Loucy (cell line): ENCODE data around the gene ATP5MC2.

Experiments used
- H2AFZ ChIP-seq: fragments of 200-600 bp; sonication (generic); 2 replicates; pipeline ENCODE4 v1.6.0; 2016; ENCODE audit warnings: antibody characterized with exemption, mild to moderate bottlenecking, low read length, moderate library complexity
- H3F3A ChIP-seq: fragments of 200-600 bp; 2 replicates; pipeline ENCODE4 v1.6.0; 2016; ENCODE audit warnings: antibody characterized with exemption, low read depth, mild to moderate bottlenecking
- H3K27me3 ChIP-seq: fragments of 200-600 bp; sonication (generic); 2 replicates; pipeline ENCODE4 v1.6.1; 2014; ENCODE audit warnings: low read length, mild to moderate bottlenecking; ENCODE audit not compliant: insufficient read depth, poor library complexity, severe bottlenecking
- H3K36me3 ChIP-seq: fragments of 200-600 bp; sonication (generic); 2 replicates; pipeline ENCODE4 v1.6.1; 2016; ENCODE audit warnings: low read length; ENCODE audit not compliant: insufficient read depth
- H3K4me1 ChIP-seq: fragments of 200-600 bp; sonication (generic); 2 replicates; pipeline ENCODE4 v1.5.1; 2014; ENCODE audit warnings: low read length, mild to moderate bottlenecking; ENCODE audit not compliant: insufficient read depth, poor library complexity, severe bottlenecking
- H3K4me2 ChIP-seq: fragments of 200-600 bp; sonication (generic); 2 replicates; pipeline ENCODE4 v1.6.0; 2014; ENCODE audit warnings: antibody characterized with exemption, low read length, low read depth, mild to moderate bottlenecking; ENCODE audit not compliant: poor library complexity, severe bottlenecking
- H3K4me3 ChIP-seq: fragments of 200-600 bp; sonication (generic); 2 replicates; pipeline ENCODE4 v1.5.1; 2014; ENCODE audit warnings: low read length, mild to moderate bottlenecking, mixed read lengths; ENCODE audit not compliant: poor library complexity, severe bottlenecking
- H3K79me2 ChIP-seq: fragments of 200-600 bp; sonication (generic); 2 replicates; pipeline ENCODE4 v1.6.1; 2014; ENCODE audit warnings: low read length; ENCODE audit not compliant: insufficient read depth
- H3K9ac ChIP-seq: fragments of 200-600 bp; sonication (generic); 2 replicates; pipeline ENCODE4 v1.6.0; 2014; ENCODE audit warnings: mild to moderate bottlenecking, low read depth, low read length, moderate library complexity; ENCODE audit not compliant: poor library complexity, severe bottlenecking
- H3K9me2 ChIP-seq: fragments of 200-600 bp; sonication (generic); replicated peaks from 2 replicates; pipeline ENCODE4 v1.6.1; 2016; ENCODE audit warnings: low read depth, low read length, mixed read lengths
- H3K9me3 ChIP-seq: fragments of 200-600 bp; sonication (generic); 2 replicates; pipeline ENCODE4 v1.6.1; 2014; ENCODE audit warnings: mild to moderate bottlenecking, antibody characterized with exemption, low read length, low read depth; ENCODE audit not compliant: insufficient read depth
- H4K20me1 ChIP-seq: fragments of 200-600 bp; sonication (generic); 2 replicates; pipeline ENCODE4 v1.6.0; 2014; ENCODE audit warnings: antibody characterized with exemption, low read length, mild to moderate bottlenecking; ENCODE audit not compliant: insufficient read depth, poor library complexity, severe bottlenecking
- CTCF ChIP-seq: fragments of 200-600 bp; sonication (generic); conservative IDR thresholded peaks from 2 replicates; pipeline ENCODE4 v1.5.1; 2014; ENCODE audit warnings: mild to moderate bottlenecking, antibody characterized with exemption, low read length
- EZH2phosphoT487 ChIP-seq: fragments of 200-600 bp; IDR thresholded peaks from 2 replicates; pipeline ENCODE4 v1.6.1; 2018; ENCODE audit warnings: antibody characterized with exemption, mild to moderate bottlenecking, moderate library complexity, borderline replicate concordance

ATP5MC2 gene

GRCh38 chr12:53709671-53710070 is 33.8 kb upstream of the ATP5MC2 start:
- no peaks in the 10 kb centered on the region for H3K27me3 ChIP-seq
- no peak overlapping the region for H2AFZ ChIP-seq
- H4K20me1 ChIP-seq = no peaks in the 10 kb centered on the region
- H3K9me2 ChIP-seq = no peaks in the 10 kb centered on the region
- no peaks in the 10 kb centered on the region for H3K4me1 ChIP-seq
- no peak overlapping the region for H3K4me3 ChIP-seq
- TF ChIP-seq CTCF = no peak
- TF ChIP-seq EZH2phosphoT487 = no peak
- H3K79me2 ChIP-seq = no peaks in the 10 kb centered on the region
- H3F3A ChIP-seq = no peaks in the 10 kb centered on the region
- H3K36me3 ChIP-seq = no peaks in the 10 kb centered on the region
- H3K9ac ChIP-seq = no peak overlapping the region
- no peaks in the 10 kb centered on the region for H3K9me3 ChIP-seq
- no peak overlapping the region for H3K4me2 ChIP-seq

- Histone ChIP-seq H3K79me2 (no peaks in the 10 kb centered on the region), H3K27me3 (no peaks in the 10 kb centered on the region), H3K4me2 (no peak overlapping the region)
Observed at GRCh38 chr12:53706080-53706479, 30.2 kb upstream of the ATP5MC2 start.

GRCh38 chr12:53703756-53704155 is 27.9 kb upstream of the ATP5MC2 start:
- peaks cover 5% of the 10 kb centered on the region for H3K4me1 ChIP-seq
- no peaks in the 10 kb centered on the region for H3K27me3 ChIP-seq
- H3K79me2 ChIP-seq = no peaks in the 10 kb centered on the region
- no peaks in the 10 kb centered on the region for H3K9me3 ChIP-seq
- no peaks in the 10 kb centered on the region for H3F3A ChIP-seq
- no peak for TF ChIP-seq EZH2phosphoT487
- no peak for TF ChIP-seq CTCF
- H3K9me2 ChIP-seq = no peaks in the 10 kb centered on the region
- no peak overlapping the region for H3K4me3 ChIP-seq
- no peak overlapping the region for H2AFZ ChIP-seq
- no peak overlapping the region for H3K4me2 ChIP-seq
- H3K9ac ChIP-seq = no peak overlapping the region
- no peaks in the 10 kb centered on the region for H4K20me1 ChIP-seq
- H3K36me3 ChIP-seq = no peaks in the 10 kb centered on the region

More at GRCh38 chr12:53706080-53706479, 30.2 kb upstream of the ATP5MC2 start:
- no peak for TF ChIP-seq CTCF
- TF ChIP-seq EZH2phosphoT487 = no peak
- Histone ChIP-seq H2AFZ (no peak overlapping the region), H3F3A (no peaks in the 10 kb centered on the region), H3K9me3 (no peaks in the 10 kb centered on the region), H3K36me3 (no peaks in the 10 kb centered on the region), H3K9me2 (no peaks in the 10 kb centered on the region), H3K9ac (no peak overlapping the region), H3K4me1 (peaks cover 5% of the 10 kb centered on the region), H4K20me1 (no peaks in the 10 kb centered on the region), H3K4me3 (no peak overlapping the region)
